Measurements from ENCODE around the gene ZNF678.

DNA sequence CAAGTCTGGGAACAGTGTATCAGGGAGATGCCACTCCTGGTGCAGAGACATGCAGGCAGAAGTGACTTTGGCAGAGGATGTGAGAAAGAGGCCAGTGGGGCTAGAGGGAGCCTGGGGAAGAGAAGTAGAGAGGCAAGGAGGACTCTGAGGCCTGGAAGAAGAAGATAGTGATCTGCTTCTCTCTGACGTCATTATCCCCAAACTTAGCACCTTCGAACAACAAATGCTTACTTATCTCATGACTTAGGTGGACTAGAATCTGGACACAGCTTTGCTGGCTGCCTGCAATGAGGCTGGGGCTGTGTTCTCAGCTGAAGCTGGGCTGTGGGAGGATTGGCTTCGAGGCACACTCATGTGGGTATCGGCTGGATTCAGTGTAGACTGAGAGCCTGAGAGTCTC lies 44.5 kb upstream of the ZNF678 start:
- TF ChIP-seq, protein P1, sequence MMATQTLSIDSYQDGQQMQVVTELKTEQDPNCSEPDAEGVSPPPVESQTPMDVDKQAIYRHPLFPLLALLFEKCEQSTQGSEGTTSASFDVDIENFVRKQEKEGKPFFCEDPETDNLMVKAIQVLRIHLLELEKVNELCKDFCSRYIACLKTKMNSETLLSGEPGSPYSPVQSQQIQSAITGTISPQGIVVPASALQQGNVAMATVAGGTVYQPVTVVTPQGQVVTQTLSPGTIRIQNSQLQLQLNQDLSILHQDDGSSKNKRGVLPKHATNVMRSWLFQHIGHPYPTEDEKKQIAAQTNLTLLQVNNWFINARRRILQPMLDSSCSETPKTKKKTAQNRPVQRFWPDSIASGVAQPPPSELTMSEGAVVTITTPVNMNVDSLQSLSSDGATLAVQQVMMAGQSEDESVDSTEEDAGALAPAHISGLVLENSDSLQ (IDR thresholded peaks at IDR 0.05), result no peak
- TF ChIP-seq TARDBP (IDR thresholded peaks at IDR 0.05), result no peak
- no peak for TF ChIP-seq L3MBTL2 (conservative IDR thresholded peaks at IDR 0.05)
- no peak for TF ChIP-seq BHLHE40 (IDR thresholded peaks at IDR 0.05; ENCODE audit: borderline replicate concordance)
- TF ChIP-seq SP1 (IDR thresholded peaks at IDR 0.05), result no peak
- TF ChIP-seq FOXA1 (IDR thresholded peaks at IDR 0.05), result no peak
- TF ChIP-seq FOXK2 (IDR thresholded peaks at IDR 0.05), result no peak
